Activated B cell treated with CpG ODN at 0.5 μM for 24 hours (primary cell): ENCODE measurements around the gene ZNF618. TPM values are rescaled to one million over a fixed set of nuclear protein-coding genes. Genes with fewer than 3 reads are reported as not detected.

Source experiments
- ATAC-seq: fragments of 200-7000 bp; cut with Tn5 transposase; one replicate; pipeline ENCODE4 v1.10.0; 2021; ENCODE audit warnings: low read depth, mild to moderate bottlenecking, moderate library complexity
- CTCF ChIA-PET: fragments of 350-600 bp; sonication (Branson Sonifier 250); formaldehyde crosslinking; loops from one replicate; lab custom pipeline; 2021; ENCODE audit warnings: antibody characterized with exemption; lab: Charles Lee
- POLR2A ChIA-PET: fragments of 350-600 bp; sonication (Branson Sonifier 250); formaldehyde crosslinking; loops from one replicate; lab custom pipeline; 2021; ENCODE audit warnings: antibody characterized with exemption; lab: Charles Lee
- DNase-seq: peaks from one replicate; pipeline ENCODE4 v3.0.0; 2022
- H3K27ac Mint-ChIP-seq: one replicate; pipeline ENCODE4 v1.8.0; 2020; ENCODE audit warnings: mixed read lengths
- H3K27me3 Mint-ChIP-seq: one replicate; pipeline ENCODE4 v1.8.0; 2021; ENCODE audit warnings: mixed read lengths
- H3K36me3 Mint-ChIP-seq: one replicate; pipeline ENCODE4 v1.8.0; 2021; ENCODE audit warnings: low read depth, mixed read lengths
- H3K4me1 Mint-ChIP-seq: one replicate; pipeline ENCODE4 v1.8.0; 2021; ENCODE audit warnings: mixed read lengths
- H3K4me3 Mint-ChIP-seq: one replicate; pipeline ENCODE4 v1.8.0; 2020; ENCODE audit warnings: mild to moderate bottlenecking, mixed read lengths
- H3K9me3 Mint-ChIP-seq: one replicate; pipeline ENCODE4 v1.8.0; 2020; ENCODE audit warnings: mixed read lengths
- CTCF ChIP-seq: fragments of 200-600 bp; IDR thresholded peaks from one replicate; pipeline ENCODE4 v1.8.0; 2022; ENCODE audit warnings: antibody characterized with exemption, mild to moderate bottlenecking
- intact Hi-C: fragments of 100-400 bp; cut with micrococcal nuclease; formaldehyde crosslinking; loops from one replicate; pipeline ENCODE4 v1.15.1; 2024
- total RNA-seq: library from RNA; stranded (reverse); gene quantifications from 2 replicates; pipeline ENCODE4 v1.2.3, GENCODE V29; 2022

ZNF618 gene
- total RNA-seq, 1 donor from 2014 or later, result 0.67 TPM

GRCh38 chr9:113922160-113922559, 46.1 kb downstream of the ZNF618 start:
- ChIA-PET CTCF (no interaction called here), POLR2A (no interaction called here)
- DNase-seq (no peak), ATAC-seq (no peak)
- TF ChIP-seq CTCF, result no peak
- intact Hi-C loops, result no loop called here
- Mint-ChIP-seq H3K4me1 (no peaks in the 10 kb centered on the region), H3K27me3 (no peaks in the 10 kb centered on the region), H3K9me3 (peaks cover 16% of the 10 kb centered on the region), H3K27ac (no peak overlapping the region), H3K36me3 (no peaks in the 10 kb centered on the region), H3K4me3 (no peak overlapping the region)

GRCh38 chr9:113926211-113926610, 50.1 kb downstream of the ZNF618 start:
- peaks cover 1% of the 10 kb centered on the region for H3K27me3 Mint-ChIP-seq
- no peak overlapping the region for H3K27ac Mint-ChIP-seq
- TF ChIP-seq CTCF, result no peak
- DNase-seq (no peak), ATAC-seq (no peak)
- ChIA-PET POLR2A (no interaction called here), CTCF (no interaction called here)
- H3K4me3 Mint-ChIP-seq, result no peak overlapping the region
- intact Hi-C loops, result no loop called here
- H3K9me3 Mint-ChIP-seq, result peaks cover 28% of the 10 kb centered on the region
- H3K36me3 Mint-ChIP-seq, result peaks cover 1% of the 10 kb centered on the region
- H3K4me1 Mint-ChIP-seq, result no peaks in the 10 kb centered on the region

GRCh38 chr9:113927277-113927676, 51.2 kb downstream of the ZNF618 start:
- H3K4me3 Mint-ChIP-seq, result no peak overlapping the region
- peaks cover 24% of the 10 kb centered on the region for H3K9me3 Mint-ChIP-seq
- peaks cover 1% of the 10 kb centered on the region for H3K27me3 Mint-ChIP-seq
- ATAC-seq, result no peak
- ChIA-PET POLR2A (no interaction called here), CTCF (no interaction called here)
- no peaks in the 10 kb centered on the region for H3K4me1 Mint-ChIP-seq
- H3K36me3 Mint-ChIP-seq, result peaks cover 1% of the 10 kb centered on the region
- no peak overlapping the region for H3K27ac Mint-ChIP-seq
- no peak for TF ChIP-seq CTCF
- intact Hi-C loops, result no loop called here
- no peak for DNase-seq

- H3K4me3 Mint-ChIP-seq, result no peak overlapping the region
- ChIA-PET CTCF (no interaction called here), POLR2A (no interaction called here)
- H3K27me3 Mint-ChIP-seq, result peaks cover 1% of the 10 kb centered on the region
- ATAC-seq (no peak), DNase-seq (no peak)
- no peaks in the 10 kb centered on the region for H3K4me1 Mint-ChIP-seq
- no peak for TF ChIP-seq CTCF
- intact Hi-C loops, result no loop called here
- no peak overlapping the region for H3K27ac Mint-ChIP-seq
- H3K9me3 Mint-ChIP-seq, result peaks cover 23% of the 10 kb centered on the region
- H3K36me3 Mint-ChIP-seq, result peaks cover 1% of the 10 kb centered on the region
Observed at GRCh38 chr9:113928269-113928668, 52.2 kb downstream of the ZNF618 start.

- intact Hi-C loops, result no loop called here
- Mint-ChIP-seq H3K9me3 (peaks cover 18% of the 10 kb centered on the region), H3K27me3 (peaks cover 1% of the 10 kb centered on the region), H3K36me3 (peaks cover 1% of the 10 kb centered on the region), H3K27ac (no peak overlapping the region), H3K4me3 (no peak overlapping the region), H3K4me1 (no peaks in the 10 kb centered on the region)
- POLR2A ChIA-PET, result no interaction called here
- no peak for DNase-seq
- no peak for TF ChIP-seq CTCF
- ATAC-seq, result no peak
- CTCF ChIA-PET, result no interaction called here
Observed at GRCh38 chr9:113929634-113930389, 53.7 kb downstream of the ZNF618 start.
